Calu3 (cell line): ENCODE results near the gene ACOT11. TPM values are rescaled to one million over a fixed set of nuclear protein-coding genes. Genes with fewer than 3 reads are reported as not detected.

Source experiments
- BruUV-seq: library from RNA; stranded (reverse); fragments of 400-500 nt; replicated peaks from 2 replicates; lab custom pipeline; 2021; lab: Mats Ljungman, UMichigan
- CTCF ChIA-PET: fragments of 300-600 bp; sonication (Branson Sonifier 250); formaldehyde crosslinking; loops from one replicate; lab custom pipeline; 2022; ENCODE audit warnings: antibody characterized with exemption; lab: Charles Lee
- DNase-seq: peaks from one replicate; pipeline ENCODE4 v3.0.0; 2022
- H3K27ac Mint-ChIP-seq: one replicate; pipeline ENCODE4 v1.8.0; 2022; ENCODE audit warnings: mixed read lengths; ENCODE audit not compliant: unreplicated experiment
- H3K27me3 Mint-ChIP-seq: one replicate; pipeline ENCODE4 v1.8.0; 2022; ENCODE audit warnings: mixed read lengths; ENCODE audit not compliant: unreplicated experiment
- H3K36me3 Mint-ChIP-seq: one replicate; pipeline ENCODE4 v1.8.0; 2022; ENCODE audit warnings: mild to moderate bottlenecking, moderate library complexity, mixed read lengths; ENCODE audit not compliant: insufficient read depth, unreplicated experiment
- H3K4me1 Mint-ChIP-seq: one replicate; pipeline ENCODE4 v1.8.0; 2022; ENCODE audit warnings: mild to moderate bottlenecking, low read depth, mixed read lengths; ENCODE audit not compliant: unreplicated experiment
- H3K4me3 Mint-ChIP-seq: one replicate; pipeline ENCODE4 v1.8.0; 2022; ENCODE audit warnings: mild to moderate bottlenecking, low read depth, moderate library complexity, mixed read lengths; ENCODE audit not compliant: unreplicated experiment
- H3K9me3 Mint-ChIP-seq: one replicate; pipeline ENCODE4 v1.8.0; 2022; ENCODE audit warnings: low read depth, mixed read lengths; ENCODE audit not compliant: unreplicated experiment
- CTCF ChIP-seq: fragments of 200-600 bp; IDR thresholded peaks from one replicate; pipeline ENCODE4 v1.8.0; 2022; ENCODE audit warnings: antibody characterized with exemption; ENCODE audit not compliant: unreplicated experiment
- intact Hi-C: fragments of 100-400 bp; cut with micrococcal nuclease; formaldehyde crosslinking; loops from one replicate; pipeline ENCODE4 v1.10.0; 2022; ENCODE audit not compliant: unreplicated experiment
- total RNA-seq: library from RNA; stranded (reverse); gene quantifications from 2 replicates; pipeline ENCODE4 v1.2.3, GENCODE V29; 2022

ACOT11 gene
- total RNA-seq, 1 experiment from 2014 or later = 10.4 TPM

- Mint-ChIP-seq H3K27ac (no peak overlapping the region), H3K4me1 (no peaks in the 10 kb centered on the region), H3K27me3 (no peaks in the 10 kb centered on the region), H3K9me3 (no peaks in the 10 kb centered on the region), H3K36me3 (peaks cover 8% of the 10 kb centered on the region), H3K4me3 (no peak overlapping the region)
- intact Hi-C loops = no loop called here
- CTCF ChIA-PET = no interaction called here
- TF ChIP-seq CTCF = no peak
- DNase-seq = no peak
- no TSS peak for BruUV-seq
Observed at GRCh38 chr1:54606096-54606989, 58.3 kb downstream of the ACOT11 start.

DNA sequence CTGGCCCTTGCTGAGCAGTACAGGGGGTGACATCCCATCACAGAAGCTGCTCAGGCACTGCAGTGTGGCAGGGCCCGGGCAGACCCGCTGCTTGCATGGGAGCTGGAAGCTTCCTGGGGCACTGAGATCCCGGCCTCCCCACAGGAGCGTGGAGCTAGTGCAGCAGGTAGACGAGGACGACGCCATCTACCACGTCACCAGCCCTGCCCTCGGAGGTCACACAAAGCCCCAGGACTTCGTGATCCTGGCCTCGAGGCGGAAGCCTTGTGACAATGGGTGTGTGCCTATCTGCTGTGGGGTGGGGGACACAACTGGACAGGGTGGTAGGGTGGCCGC is 58.9 kb downstream of the ACOT11 start:
- no peak for TF ChIP-seq CTCF
- intact Hi-C loops = no loop called here
- Mint-ChIP-seq H3K4me3 (no peak overlapping the region), H3K27ac (no peak overlapping the region), H3K36me3 (peaks cover 8% of the 10 kb centered on the region), H3K9me3 (no peaks in the 10 kb centered on the region), H3K4me1 (no peaks in the 10 kb centered on the region), H3K27me3 (no peaks in the 10 kb centered on the region)
- CTCF ChIA-PET = no interaction called here
- DNase-seq = no peak
- BruUV-seq = no TSS peak

- H3K4me3 Mint-ChIP-seq = no peak overlapping the region
- H3K9me3 Mint-ChIP-seq = no peaks in the 10 kb centered on the region
- no peak overlapping the region for H3K27ac Mint-ChIP-seq
- CTCF ChIA-PET = no interaction called here
- no peaks in the 10 kb centered on the region for H3K36me3 Mint-ChIP-seq
- H3K27me3 Mint-ChIP-seq = no peaks in the 10 kb centered on the region
- no peak for TF ChIP-seq CTCF
- H3K4me1 Mint-ChIP-seq = no peaks in the 10 kb centered on the region
- DNase-seq = no peak
- intact Hi-C loops = no loop called here
- no TSS peak for BruUV-seq
Observed at GRCh38 chr1:54607821-54608565, 60.0 kb downstream of the ACOT11 start.

- intact Hi-C loops = no loop called here
- no peak overlapping the region for H3K27ac Mint-ChIP-seq
- H3K9me3 Mint-ChIP-seq = no peaks in the 10 kb centered on the region
Observed at GRCh38 chr1:54608566-54609230, 60.7 kb downstream of the ACOT11 start.

More at GRCh38 chr1:54608566-54609230, 60.7 kb downstream of the ACOT11 start:
- CTCF ChIA-PET = no interaction called here
- no peaks in the 10 kb centered on the region for H3K36me3 Mint-ChIP-seq
- peaks cover 2% of the 10 kb centered on the region for H3K4me1 Mint-ChIP-seq
- no TSS peak for BruUV-seq
- H3K27me3 Mint-ChIP-seq = no peaks in the 10 kb centered on the region
- TF ChIP-seq CTCF = no peak
- H3K4me3 Mint-ChIP-seq = no peak overlapping the region
- DNase-seq = no peak
